ENCODE data around the gene SEC23A.
"Not testable (repeated sequence)": the region's sequence is repeated elsewhere in the genome, so short reads cannot be mapped to it uniquely, and the experiment has no call there.

The SEC23A gene

GRCh38 chr14:39055786-39056474 lies 47.1 kb downstream of the SEC23A start:
- Histone ChIP-seq H3K4me1 (no peaks in the 10 kb centered on the region), H3K36me3 (peaks cover 67 to 95% (median 92%) of the 10 kb centered on the region in 3 donors), H3K9me3 (peaks cover 4 to 17% (median 13%) of the 10 kb centered on the region in 3 donors), H3K4me3 (no peak overlapping the region), H3K27ac (no peak overlapping the region), H3K27me3 (no peaks in the 10 kb centered on the region)
- no peak for DNase-seq
- intact Hi-C loops (cut with DNase I; ENCODE audit: low total_unique reads): no loop called here
- TF ChIP-seq, protein P1, sequence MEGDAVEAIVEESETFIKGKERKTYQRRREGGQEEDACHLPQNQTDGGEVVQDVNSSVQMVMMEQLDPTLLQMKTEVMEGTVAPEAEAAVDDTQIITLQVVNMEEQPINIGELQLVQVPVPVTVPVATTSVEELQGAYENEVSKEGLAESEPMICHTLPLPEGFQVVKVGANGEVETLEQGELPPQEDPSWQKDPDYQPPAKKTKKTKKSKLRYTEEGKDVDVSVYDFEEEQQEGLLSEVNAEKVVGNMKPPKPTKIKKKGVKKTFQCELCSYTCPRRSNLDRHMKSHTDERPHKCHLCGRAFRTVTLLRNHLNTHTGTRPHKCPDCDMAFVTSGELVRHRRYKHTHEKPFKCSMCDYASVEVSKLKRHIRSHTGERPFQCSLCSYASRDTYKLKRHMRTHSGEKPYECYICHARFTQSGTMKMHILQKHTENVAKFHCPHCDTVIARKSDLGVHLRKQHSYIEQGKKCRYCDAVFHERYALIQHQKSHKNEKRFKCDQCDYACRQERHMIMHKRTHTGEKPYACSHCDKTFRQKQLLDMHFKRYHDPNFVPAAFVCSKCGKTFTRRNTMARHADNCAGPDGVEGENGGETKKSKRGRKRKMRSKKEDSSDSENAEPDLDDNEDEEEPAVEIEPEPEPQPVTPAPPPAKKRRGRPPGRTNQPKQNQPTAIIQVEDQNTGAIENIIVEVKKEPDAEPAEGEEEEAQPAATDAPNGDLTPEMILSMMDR (IDR thresholded peaks at IDR 0.05): no peak

GRCh38 chr14:39052869-39053454 lies 50.1 kb downstream of the SEC23A start:
- intact Hi-C loops (cut with DNase I; ENCODE audit: low total_unique reads); H3K4me3 ChIP-seq; DNase-seq; H3K27me3 ChIP-seq; H3K27ac ChIP-seq; H3K4me1 ChIP-seq: not testable (repeated sequence)
- H3K9me3 ChIP-seq: peaks cover 4 to 17% (median 13%) of the 10 kb centered on the region in 3 donors
- H3K36me3 ChIP-seq: peaks cover 87 to 97% (median 93%) of the 10 kb centered on the region in 3 donors

GRCh38 chr14:39050389-39050788 lies 52.6 kb downstream of the SEC23A start:
- peaks cover 0 to 1% (median 0%) of the 10 kb centered on the region in 3 donors for H3K9me3 ChIP-seq
- intact Hi-C loops (cut with DNase I; ENCODE audit: low total_unique reads): no loop called here
- H3K36me3 ChIP-seq: peaks cover 86 to 99% (median 88%) of the 10 kb centered on the region in 3 donors

GRCh38 chr14:39045889-39046288 lies 57.1 kb downstream of the SEC23A start:
- H3K4me1 ChIP-seq; H3K27ac ChIP-seq; H3K9me3 ChIP-seq; DNase-seq; H3K4me3 ChIP-seq; intact Hi-C loops (cut with DNase I; ENCODE audit: low total_unique reads); H3K27me3 ChIP-seq: not testable (repeated sequence)
- H3K36me3 ChIP-seq: peaks cover 75 to 92% (median 75%) of the 10 kb centered on the region in 3 donors

More at GRCh38 chr14:39050389-39050788, 52.6 kb downstream of the SEC23A start:
- TF ChIP-seq, protein P1 (IDR thresholded peaks at IDR 0.05): no peak
- Histone ChIP-seq H3K4me3 (no peak overlapping the region), H3K27me3 (no peaks in the 10 kb centered on the region), H3K27ac (no peak overlapping the region), H3K4me1 (no peaks in the 10 kb centered on the region)
- no peak for DNase-seq

DNA sequence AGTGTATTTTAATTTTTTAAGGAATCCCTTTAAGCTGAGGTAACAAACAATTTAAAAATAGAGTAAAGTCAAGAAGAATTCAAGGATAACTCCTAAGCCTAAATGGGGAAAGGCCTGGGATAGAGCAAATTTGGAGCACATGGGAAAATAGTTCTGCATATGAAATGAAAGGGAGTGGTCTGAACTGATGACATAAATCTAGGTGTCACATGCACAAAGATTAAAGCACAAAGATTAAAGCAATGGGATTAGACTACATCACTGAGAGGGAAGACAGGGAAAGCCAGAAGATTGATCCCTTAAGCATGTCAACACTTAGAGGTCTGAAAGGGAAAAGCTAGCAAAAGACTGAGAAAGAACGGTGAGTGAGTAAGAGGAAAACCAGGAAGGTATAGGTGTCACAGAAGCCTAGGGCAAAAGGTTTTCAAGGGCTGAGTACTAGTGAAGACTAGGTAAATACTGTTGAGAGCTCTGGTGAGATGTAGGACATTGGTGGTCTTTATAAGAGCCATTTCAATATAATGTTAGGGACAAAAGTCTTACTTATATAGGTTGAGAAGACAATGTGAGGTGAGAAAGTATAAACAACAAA lies 59.6 kb downstream of the SEC23A start:
- DNase-seq: no peak
- Histone ChIP-seq H3K27ac (no peak overlapping the region), H3K27me3 (no peaks in the 10 kb centered on the region), H3K36me3 (peaks cover 75 to 91% (median 78%) of the 10 kb centered on the region in 3 donors), H3K4me3 (no peak overlapping the region), H3K9me3 (no peaks in the 10 kb centered on the region), H3K4me1 (no peaks in the 10 kb centered on the region)
- TF ChIP-seq, protein P1 (IDR thresholded peaks at IDR 0.05): no peak
- intact Hi-C loops (cut with DNase I; ENCODE audit: low total_unique reads): no loop called here

DNA sequence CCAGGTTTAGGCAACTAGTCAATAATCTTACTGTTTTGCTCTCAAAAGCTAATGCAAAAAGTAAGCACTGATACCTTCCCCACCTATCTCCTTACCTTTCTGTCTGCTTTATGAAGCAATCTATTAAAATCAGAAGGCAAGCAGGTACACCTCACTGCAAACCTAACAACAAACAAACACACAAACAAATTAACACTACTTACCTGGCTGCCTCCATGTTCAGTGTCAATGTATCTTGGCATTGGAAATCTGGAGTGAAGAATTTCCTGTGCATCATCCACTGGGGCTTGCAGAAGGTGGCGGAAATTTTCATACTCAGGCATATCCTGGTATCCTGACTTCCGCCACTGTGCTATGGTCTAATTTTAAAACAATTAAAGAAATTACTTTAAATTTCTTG lies 62.5 kb downstream of the SEC23A start:
- intact Hi-C loops (cut with DNase I; ENCODE audit: low total_unique reads): no loop called here
- Histone ChIP-seq H3K4me1 (no peaks in the 10 kb centered on the region), H3K36me3 (peaks cover 74 to 90% (median 83%) of the 10 kb centered on the region in 3 donors), H3K27me3 (no peaks in the 10 kb centered on the region), H3K9me3 (no peaks in the 10 kb centered on the region), H3K4me3 (no peak overlapping the region), H3K27ac (no peak overlapping the region)
- DNase-seq: no peak
- TF ChIP-seq, protein P1 (IDR thresholded peaks at IDR 0.05): no peak
